Measurements from ENCODE around the gene GP1BA.

Gene GP1BA

DNA sequence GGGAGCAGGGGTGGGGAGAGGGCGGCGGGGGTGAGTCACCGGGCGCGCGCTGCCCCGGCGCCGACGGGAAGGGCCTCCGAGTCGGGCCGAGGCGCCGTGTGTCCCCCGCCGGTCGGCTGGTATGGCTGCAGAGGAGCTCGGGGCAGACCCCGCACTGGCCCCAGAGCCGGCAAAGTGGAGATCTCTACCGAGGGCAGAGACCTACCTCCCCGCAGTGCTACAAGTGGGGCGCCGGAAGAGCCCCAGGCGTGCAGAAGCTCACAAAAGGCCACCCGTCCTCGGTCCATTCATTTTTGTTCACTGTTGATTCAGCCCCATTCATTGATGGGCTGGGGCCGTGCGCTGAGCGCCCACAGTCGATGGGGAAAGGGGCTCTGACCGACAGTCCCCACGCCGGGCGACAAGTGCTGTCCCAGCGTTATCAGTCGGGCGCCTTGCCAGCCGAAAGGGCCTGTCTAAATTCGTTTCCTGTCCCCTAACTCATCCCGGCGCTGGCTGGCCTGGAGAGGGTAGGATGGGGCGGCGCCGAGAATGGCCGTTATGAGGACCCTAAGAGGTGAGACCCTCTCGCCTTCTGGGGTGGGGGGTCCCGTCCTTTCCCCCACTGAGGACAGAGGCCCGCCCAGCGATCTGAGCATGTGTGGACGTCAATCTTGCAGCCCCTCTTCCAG lies 18.1 kb downstream of the GP1BA start:
- peaks cover 23% of the 10 kb centered on the region for H3K4me1 Mint-ChIP-seq
- H3K27ac Mint-ChIP-seq, result peak overlapping the region; percentile 97
- H3K27me3 Mint-ChIP-seq, result no peaks in the 10 kb centered on the region
- H3K4me3 Mint-ChIP-seq, result peak overlapping the region; percentile 90
- H3K36me3 Mint-ChIP-seq, result peaks cover 18% of the 10 kb centered on the region
- H3K9me3 Mint-ChIP-seq, result no peaks in the 10 kb centered on the region

DNA sequence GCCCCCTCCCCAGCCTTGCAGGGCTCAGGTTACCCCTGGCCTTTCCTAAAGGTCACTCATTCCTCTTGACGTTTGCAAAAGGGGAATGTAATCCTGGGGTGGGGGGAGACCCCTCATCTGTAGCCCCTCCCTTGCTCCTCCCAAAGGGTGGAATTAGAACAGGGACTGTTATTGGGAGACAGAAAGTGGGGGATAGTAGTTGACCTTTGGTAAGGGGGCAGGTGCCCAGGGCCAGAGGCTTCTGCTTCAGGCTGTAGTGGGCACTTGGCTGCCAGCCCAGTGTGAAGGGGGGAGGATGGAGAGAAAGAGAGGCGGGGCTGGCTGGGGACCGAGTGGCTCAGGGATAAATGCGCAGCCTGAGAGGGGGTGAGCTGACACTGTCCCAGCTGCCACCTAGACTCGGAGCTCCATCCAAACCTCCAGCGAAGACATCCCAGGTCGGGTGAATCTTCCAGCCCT lies 18.7 kb downstream of the GP1BA start, which contains the start of gene ENO3:
Gene ENO3 (plus strand): TSS at position 374 of the 459 bp plus-strand sequence. CDS start 711 bp downstream, outside the sequence.
- H3K9me3 Mint-ChIP-seq, result no peaks in the 10 kb centered on the region
- H3K36me3 Mint-ChIP-seq, result peaks cover 12% of the 10 kb centered on the region
- peak within 1 kb of the TSS; percentile 97 for H3K27ac Mint-ChIP-seq
- H3K4me1 Mint-ChIP-seq, result peaks cover 17% of the 10 kb centered on the region
- H3K27me3 Mint-ChIP-seq, result no peaks in the 10 kb centered on the region
- peak within 1 kb of the TSS; percentile 90 for H3K4me3 Mint-ChIP-seq

DNA sequence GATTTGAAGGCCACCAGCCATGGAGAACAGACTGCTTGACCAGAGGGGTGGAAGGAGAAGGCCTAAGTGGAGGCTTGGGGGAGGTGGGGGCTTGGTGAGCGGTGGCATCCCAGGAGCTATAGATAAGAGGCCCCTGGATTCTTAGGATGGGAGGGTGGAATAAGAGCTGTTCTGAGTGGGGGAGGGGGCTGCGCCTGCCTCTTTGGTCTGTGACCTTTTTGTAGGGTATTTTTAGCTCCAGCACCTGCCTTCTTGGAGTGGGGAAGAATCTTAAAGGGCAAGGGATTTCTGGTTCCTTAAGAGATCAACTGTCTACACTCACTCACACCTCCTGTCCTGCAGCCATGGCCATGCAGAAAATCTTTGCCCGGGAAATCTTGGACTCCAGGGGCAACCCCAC lies 19.4 kb downstream of the GP1BA start:
- peaks cover 7% of the 10 kb centered on the region for H3K36me3 Mint-ChIP-seq
- peak overlapping the region; percentile 90 for H3K4me3 Mint-ChIP-seq
- H3K27me3 Mint-ChIP-seq, result no peaks in the 10 kb centered on the region
- H3K9me3 Mint-ChIP-seq, result no peaks in the 10 kb centered on the region
- H3K4me1 Mint-ChIP-seq, result peaks cover 20% of the 10 kb centered on the region
- peak overlapping the region; percentile 85 for H3K27ac Mint-ChIP-seq

DNA sequence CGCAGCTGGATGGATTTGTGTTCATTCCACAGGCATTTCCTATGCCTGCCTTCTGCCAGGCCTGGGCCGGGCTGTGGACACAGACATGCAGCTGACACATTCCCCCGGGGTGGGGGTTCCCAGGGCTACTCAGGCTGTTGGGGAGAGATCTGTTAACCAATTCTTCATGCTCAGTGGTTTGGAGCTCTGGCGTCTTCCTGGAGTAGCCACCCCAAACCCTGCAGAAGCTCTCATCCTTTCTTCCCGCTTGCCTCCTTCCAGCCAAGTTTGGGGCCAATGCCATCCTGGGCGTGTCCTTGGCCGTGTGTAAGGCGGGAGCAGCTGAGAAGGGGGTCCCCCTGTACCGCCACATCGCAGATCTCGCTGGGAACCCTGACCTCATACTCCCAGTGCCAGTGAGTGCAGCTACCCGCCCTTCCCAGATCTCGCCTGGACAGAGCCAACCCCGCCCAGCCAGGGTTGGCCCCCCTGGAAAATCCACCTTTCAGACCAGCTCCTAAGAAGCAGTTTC lies 21.4 kb downstream of the GP1BA start:
- Mint-ChIP-seq H3K4me1 (peaks cover 24% of the 10 kb centered on the region), H3K9me3 (no peaks in the 10 kb centered on the region), H3K4me3 (no peak overlapping the region), H3K27me3 (no peaks in the 10 kb centered on the region), H3K27ac (no peak overlapping the region), H3K36me3 (no peaks in the 10 kb centered on the region)

DNA sequence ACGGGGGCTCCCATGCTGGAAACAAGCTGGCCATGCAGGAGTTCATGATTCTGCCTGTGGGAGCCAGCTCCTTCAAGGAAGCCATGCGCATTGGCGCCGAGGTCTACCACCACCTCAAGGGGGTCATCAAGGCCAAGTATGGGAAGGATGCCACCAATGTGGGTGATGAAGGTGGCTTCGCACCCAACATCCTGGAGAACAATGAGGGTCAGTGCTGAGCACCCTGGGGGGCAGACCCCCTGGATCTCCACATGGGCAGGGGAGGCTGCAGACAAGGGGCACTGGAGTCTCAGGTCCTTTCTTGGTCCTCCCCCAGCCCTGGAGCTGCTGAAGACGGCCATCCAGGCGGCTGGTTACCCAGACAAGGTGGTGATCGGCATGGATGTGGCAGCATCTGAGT lies 23.0 kb downstream of the GP1BA start:
- Mint-ChIP-seq H3K4me3 (no peak overlapping the region), H3K36me3 (no peaks in the 10 kb centered on the region), H3K4me1 (peaks cover 24% of the 10 kb centered on the region), H3K27ac (no peak overlapping the region), H3K9me3 (no peaks in the 10 kb centered on the region), H3K27me3 (no peaks in the 10 kb centered on the region)

DNA sequence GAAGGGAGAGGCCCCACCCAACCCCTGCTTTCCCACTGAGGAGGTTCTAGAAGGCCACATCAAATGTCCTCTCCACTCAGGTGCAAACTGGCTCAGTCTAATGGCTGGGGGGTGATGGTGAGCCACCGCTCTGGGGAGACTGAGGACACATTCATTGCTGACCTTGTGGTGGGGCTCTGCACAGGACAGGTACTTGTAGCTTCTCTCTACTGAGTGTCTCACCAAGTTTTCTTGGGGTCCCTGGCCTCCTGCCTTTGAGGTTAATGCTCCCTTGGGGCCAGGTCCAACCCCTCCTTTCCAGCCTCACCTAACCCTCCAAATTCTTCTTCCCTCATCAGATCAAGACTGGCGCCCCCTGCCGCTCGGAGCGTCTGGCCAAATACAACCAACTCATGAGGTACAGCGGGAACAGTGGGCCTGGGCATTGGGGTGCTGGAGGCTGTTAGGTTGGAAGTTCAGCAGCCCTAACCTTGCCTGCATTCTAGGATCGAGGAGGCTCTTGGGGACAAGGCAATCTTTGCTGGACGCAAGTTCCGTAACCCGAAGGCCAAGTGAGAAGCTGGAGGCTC lies 24.5 kb downstream of the GP1BA start:
- H3K36me3 Mint-ChIP-seq, result peaks cover 4% of the 10 kb centered on the region
- H3K27ac Mint-ChIP-seq, result peak overlapping the region; percentile 19
- H3K27me3 Mint-ChIP-seq, result no peaks in the 10 kb centered on the region
- H3K4me3 Mint-ChIP-seq, result no peak overlapping the region
- peaks cover 11% of the 10 kb centered on the region for H3K4me1 Mint-ChIP-seq
- H3K9me3 Mint-ChIP-seq, result no peaks in the 10 kb centered on the region

DNA sequence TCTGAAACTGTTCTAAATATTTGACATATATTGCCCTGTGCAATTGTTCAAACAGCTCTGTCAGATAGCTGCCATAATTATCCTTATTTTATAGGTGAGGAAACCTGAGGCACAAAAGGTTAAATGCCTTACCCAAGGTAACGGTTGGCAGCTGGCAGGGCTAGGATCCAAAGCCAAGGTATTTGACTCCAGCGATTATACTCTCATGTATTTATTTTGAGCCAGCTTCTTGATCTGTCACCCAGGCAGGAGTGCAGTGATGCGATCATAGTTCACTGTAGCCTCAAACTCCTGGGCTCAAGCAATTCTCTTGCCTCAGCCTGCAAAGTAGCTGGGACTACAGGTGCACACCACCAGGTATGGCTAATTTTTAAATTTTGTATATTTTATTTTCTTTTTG lies 26.0 kb downstream of the GP1BA start:
- Mint-ChIP-seq H3K27ac (no peak overlapping the region), H3K4me1 (peaks cover 11% of the 10 kb centered on the region), H3K27me3 (no peaks in the 10 kb centered on the region), H3K36me3 (peaks cover 4% of the 10 kb centered on the region), H3K9me3 (no peaks in the 10 kb centered on the region), H3K4me3 (no peak overlapping the region)

DNA sequence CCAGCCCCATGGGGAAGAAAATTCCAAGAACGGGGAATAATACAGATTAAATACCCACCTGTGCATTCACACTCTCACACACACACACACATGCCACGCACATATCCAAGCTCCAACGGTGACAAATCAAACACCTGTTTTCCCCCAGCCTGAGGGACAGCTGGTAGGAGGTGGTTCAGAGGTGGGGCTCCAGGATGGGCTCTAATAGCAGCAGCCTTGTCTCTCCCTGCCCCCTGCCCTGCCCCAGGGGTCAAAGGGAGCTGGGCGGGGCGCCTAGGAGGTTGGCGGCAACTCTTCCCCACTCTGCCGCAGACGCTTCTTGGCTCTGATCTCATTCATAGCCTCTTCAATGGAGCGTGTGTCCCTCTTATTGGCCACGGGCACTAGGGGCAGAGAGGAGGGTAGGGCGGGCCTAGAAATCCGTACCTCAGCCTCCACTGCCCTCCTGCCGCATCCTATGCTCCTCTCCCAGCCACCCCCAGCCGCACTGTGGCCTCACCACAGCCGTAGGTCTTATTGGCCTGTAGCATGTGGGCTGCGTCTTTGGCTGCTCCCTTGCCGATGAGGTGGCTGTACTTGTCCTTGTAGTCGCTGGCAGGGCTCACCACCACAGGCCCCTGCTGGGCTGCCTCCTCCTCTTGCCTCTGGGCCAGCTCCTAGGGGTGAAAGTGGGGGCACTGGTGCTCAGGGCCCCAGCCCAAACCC lies 27.3 kb downstream of the GP1BA start:
- peak overlapping the region; percentile 72 for H3K27ac Mint-ChIP-seq
- peaks cover 7% of the 10 kb centered on the region for H3K4me1 Mint-ChIP-seq
- no peaks in the 10 kb centered on the region for H3K9me3 Mint-ChIP-seq
- H3K4me3 Mint-ChIP-seq, result no peak overlapping the region
- H3K36me3 Mint-ChIP-seq, result peaks cover 4% of the 10 kb centered on the region
- H3K27me3 Mint-ChIP-seq, result no peaks in the 10 kb centered on the region

DNA sequence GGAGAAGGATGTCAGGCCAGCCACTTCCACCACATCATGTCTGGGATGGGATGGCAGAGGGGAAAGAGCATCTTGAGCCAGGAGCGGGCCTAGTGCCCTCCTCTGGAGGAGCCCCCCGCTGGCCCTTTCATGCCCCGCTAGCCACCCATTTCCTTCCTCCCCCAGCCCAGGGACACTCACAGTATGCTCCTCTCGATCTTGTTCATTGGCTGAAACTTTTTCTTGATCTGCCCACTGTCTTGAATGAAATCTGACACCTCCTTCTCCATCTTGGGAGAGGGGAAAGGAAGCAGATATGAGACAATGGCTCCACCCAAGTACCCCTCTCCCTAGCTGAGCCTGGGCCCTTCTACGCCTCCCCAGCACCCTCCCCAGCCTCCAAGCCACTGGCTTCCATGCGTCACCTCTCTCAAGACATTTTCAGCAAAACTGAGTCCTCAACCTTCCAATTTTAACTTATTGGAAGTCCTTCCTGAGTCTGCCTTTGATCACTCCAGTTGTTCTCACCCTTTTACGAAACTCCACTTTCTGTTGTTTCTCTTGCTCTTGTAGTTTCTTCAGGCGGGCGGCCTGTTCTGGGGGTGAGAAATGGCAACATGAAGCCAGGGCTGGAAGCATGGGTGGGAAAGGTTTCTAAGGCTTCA lies 28.3 kb downstream of the GP1BA start:
- H3K9me3 Mint-ChIP-seq, result no peaks in the 10 kb centered on the region
- H3K27ac Mint-ChIP-seq, result no peak overlapping the region
- H3K4me3 Mint-ChIP-seq, result no peak overlapping the region
- H3K4me1 Mint-ChIP-seq, result peaks cover 11% of the 10 kb centered on the region
- H3K36me3 Mint-ChIP-seq, result peaks cover 6% of the 10 kb centered on the region
- no peaks in the 10 kb centered on the region for H3K27me3 Mint-ChIP-seq

DNA sequence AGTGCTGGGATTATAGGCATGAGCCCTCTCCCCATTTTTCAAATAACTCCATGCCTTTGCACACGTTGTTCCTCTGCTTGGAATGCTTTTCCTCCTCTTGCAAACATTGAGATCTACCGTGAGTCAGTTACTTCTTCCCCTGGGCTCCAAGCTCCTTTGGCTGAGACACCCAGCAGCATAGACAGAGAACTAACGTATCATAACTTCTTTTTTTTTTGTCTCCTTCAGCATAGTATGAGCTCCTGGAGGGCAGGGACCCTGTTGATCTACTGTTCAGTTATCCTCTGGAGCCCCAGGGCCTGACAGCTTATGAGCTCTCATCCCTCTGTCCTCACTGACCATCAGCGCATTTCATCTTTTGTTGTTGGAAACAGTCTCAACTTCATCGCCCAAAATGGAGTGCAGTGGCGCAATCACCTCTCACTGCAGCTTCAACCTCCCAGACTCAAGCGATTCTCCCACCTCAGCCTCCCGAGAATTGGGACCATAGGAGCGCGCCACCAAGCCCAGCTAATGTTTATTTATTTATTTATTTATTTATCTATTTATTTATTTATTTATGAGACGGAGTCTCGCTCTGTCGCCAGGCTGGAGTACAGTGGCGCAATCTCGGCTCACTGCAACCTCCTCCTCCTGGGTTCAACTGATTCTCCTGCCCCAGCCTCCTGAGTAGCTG lies 33.4 kb downstream of the GP1BA start:
- Mint-ChIP-seq H3K27me3 (no peaks in the 10 kb centered on the region), H3K27ac (peak overlapping the region; percentile 74), H3K9me3 (no peaks in the 10 kb centered on the region), H3K4me3 (peak overlapping the region; percentile 8), H3K4me1 (peaks cover 30% of the 10 kb centered on the region), H3K36me3 (peaks cover 20% of the 10 kb centered on the region)

DNA sequence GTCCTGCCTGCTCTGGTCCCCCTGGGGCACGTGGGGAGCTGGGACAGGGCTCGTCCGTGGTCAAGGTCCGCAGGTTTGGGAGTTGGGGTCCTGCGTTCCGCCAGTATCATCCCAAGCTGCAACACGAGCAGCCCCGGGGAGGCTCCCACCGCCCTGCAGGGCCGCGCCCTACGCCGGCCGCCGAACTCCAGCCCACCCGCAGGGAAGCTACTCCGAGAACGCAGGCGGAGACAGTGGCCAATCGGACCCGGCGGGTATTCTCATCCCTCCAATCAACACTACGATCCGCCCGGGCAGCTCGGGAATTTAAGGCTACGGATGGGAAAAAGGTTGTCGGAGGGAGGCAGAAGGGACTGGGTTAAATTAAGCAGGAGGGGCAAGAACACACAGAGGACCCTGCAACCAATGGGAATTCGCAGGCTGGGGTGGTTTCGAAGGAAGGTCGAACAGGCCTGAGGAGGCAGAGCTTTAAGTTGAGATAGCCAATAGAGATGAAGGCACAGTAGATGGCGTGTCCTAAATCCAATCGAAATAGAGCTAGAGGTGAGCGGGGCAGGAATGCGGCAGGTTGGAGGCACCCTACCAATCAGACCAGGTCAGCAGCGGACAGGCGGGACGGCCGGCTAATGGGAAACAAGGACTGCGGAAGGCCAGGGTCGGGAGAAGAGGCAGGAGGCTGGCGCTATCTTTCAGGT lies 34.9 kb downstream of the GP1BA start:
- no peak overlapping the region for H3K27ac Mint-ChIP-seq
- no peak overlapping the region for H3K4me3 Mint-ChIP-seq
- no peaks in the 10 kb centered on the region for H3K9me3 Mint-ChIP-seq
- H3K27me3 Mint-ChIP-seq, result no peaks in the 10 kb centered on the region
- H3K4me1 Mint-ChIP-seq, result peaks cover 38% of the 10 kb centered on the region
- H3K36me3 Mint-ChIP-seq, result peaks cover 23% of the 10 kb centered on the region

DNA sequence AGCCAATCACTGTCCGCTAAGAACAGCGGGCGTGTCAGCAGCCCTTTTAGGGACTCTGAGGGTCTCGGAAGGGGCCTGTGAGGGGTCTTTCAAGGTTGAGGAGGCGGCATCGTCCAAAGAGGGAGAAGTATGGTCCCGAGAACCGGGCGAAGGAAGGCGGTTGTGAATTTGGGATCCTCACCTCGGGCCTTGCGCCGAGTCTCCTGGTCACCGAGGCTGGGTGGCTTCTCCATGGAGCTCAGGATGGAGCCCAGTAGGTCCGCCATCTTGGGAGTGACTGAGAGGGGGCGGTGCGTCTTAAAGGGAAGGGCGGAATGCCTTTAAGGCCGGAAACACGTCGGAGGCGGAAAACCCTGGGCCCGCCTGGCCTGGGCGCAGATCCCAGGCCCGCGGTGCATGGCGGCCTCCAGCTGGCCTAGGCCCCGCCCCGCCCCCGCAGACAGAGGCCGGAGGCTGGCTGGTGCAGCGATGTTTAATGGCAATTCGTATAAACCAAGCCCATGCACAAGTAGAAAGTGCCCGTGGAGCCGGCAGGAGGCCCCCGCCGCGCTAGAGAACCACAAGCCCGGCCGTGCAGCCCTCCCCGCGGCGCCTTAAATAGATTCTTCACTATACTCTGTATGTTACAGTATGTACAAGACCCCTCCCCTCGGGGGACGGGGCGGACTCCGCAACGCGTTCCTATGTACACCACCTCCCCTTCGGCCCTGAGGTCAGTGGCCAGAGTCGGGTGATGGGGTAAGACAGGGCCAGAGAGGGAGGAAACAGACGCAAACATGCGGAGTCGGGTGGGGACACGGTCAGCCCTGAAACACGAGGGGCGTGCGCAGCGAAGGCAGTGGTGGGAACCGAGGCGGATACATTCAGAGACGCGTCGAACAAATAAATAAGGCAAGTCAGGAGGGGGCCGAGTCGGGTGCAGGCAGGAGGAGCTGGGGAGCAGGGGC lies 35.7 kb downstream of the GP1BA start, which contains the start of gene SPAG7:
Gene SPAG7 (minus strand): TSS at position 279 of the 947 bp plus-strand sequence. CDS start 13 bp downstream, at position 266.
- Mint-ChIP-seq H3K4me1 (peaks cover 38% of the 10 kb centered on the region), H3K4me3 (no peak within 1 kb of the TSS), H3K36me3 (peaks cover 23% of the 10 kb centered on the region), H3K9me3 (no peaks in the 10 kb centered on the region), H3K27ac (peak within 1 kb of the TSS; percentile 71), H3K27me3 (no peaks in the 10 kb centered on the region)

DNA sequence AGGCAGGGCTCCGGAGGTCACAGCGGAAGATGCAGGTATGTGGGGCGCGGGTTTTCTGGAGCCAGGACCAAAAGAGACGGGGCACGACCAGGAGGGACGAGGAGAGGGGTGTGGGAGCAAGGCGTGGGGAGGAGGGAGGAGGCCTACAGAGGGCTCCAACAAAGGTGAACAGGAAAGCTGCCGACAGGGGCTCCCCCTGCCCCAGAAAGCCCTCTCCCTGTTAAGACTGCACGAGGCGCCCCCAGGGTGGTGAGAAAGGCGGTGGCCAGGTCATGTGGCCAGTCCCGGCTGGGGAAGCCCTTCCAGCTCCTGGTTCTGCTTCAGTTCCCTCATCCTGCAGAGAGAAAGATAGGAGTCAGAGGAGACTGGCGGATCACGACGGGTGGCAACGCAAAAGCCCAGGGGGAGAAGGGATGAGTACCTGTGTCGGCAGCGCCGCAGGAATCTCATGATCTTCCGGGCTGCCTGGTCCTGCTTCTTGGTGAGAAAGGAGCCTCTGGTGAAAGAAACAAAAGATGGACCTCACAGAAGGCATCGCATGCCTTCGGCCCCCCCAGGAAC lies 36.5 kb downstream of the GP1BA start:
- Mint-ChIP-seq H3K27me3 (no peaks in the 10 kb centered on the region), H3K4me1 (peaks cover 38% of the 10 kb centered on the region), H3K4me3 (no peak overlapping the region), H3K27ac (no peak overlapping the region), H3K9me3 (no peaks in the 10 kb centered on the region), H3K36me3 (peaks cover 23% of the 10 kb centered on the region)
